Endothelial cell of umbilical vein (primary cell): Measurements from ENCODE around the gene ITGA1.
A peak's percentile ranks its signal among the peaks of the same experiment; 100 is the strongest.

Experiments used
- EZH2 ChIP-seq: IDR thresholded peaks from 2 replicates; pipeline ENCODE4 v1.6.1; 2012; ENCODE audit warnings: borderline replicate concordance, low read depth, mild to moderate bottlenecking, moderate library complexity, low read length, inconsistent platforms; ENCODE audit not compliant: severe bottlenecking
- MYC ChIP-seq: IDR thresholded peaks from one replicate; pipeline ENCODE4 v1.6.1; 2011; ENCODE audit warnings: mild to moderate bottlenecking, low read depth, low read length
- POLR2A ChIP-seq: IDR thresholded peaks from 2 replicates; pipeline ENCODE4 v1.6.1; 2012; ENCODE audit warnings: low read depth, mild to moderate bottlenecking, control low read depth, low read length
- POLR2AphosphoS5 ChIP-seq: IDR thresholded peaks from 2 replicates; pipeline ENCODE4 v1.6.1; 2012; ENCODE audit warnings: low read depth, mild to moderate bottlenecking, control low read depth, low read length, moderate library complexity; ENCODE audit not compliant: insufficient read depth
- TF ChIP-seq, protein P1 (sequence below), 2 donors: IDR thresholded peaks; 1 replicate in 1 of 2; 2 replicates in 1 of 2; pipeline ENCODE4 v1.5.1; 2011; ENCODE audit warnings: low read length in 2 of 2, mild to moderate bottlenecking in 2 of 2, moderate library complexity in 2 of 2, control low read depth in 1 of 2, inconsistent platforms in 1 of 2, low read depth in 1 of 2; ENCODE audit not compliant: insufficient read depth in 1 of 2; ENCODE audit errors: extremely low read depth in 1 of 2
- TF ChIP-seq, protein P2 (sequence below): IDR thresholded peaks from 2 replicates; pipeline ENCODE4 v1.6.1; 2011; ENCODE audit not compliant: insufficient read depth, insufficient read length

GRCh38 chr5:52989025-52989780 is 201.5 kb downstream of the ITGA1 start, which contains the start of gene ITGA2:
- TF ChIP-seq, protein P1, sequence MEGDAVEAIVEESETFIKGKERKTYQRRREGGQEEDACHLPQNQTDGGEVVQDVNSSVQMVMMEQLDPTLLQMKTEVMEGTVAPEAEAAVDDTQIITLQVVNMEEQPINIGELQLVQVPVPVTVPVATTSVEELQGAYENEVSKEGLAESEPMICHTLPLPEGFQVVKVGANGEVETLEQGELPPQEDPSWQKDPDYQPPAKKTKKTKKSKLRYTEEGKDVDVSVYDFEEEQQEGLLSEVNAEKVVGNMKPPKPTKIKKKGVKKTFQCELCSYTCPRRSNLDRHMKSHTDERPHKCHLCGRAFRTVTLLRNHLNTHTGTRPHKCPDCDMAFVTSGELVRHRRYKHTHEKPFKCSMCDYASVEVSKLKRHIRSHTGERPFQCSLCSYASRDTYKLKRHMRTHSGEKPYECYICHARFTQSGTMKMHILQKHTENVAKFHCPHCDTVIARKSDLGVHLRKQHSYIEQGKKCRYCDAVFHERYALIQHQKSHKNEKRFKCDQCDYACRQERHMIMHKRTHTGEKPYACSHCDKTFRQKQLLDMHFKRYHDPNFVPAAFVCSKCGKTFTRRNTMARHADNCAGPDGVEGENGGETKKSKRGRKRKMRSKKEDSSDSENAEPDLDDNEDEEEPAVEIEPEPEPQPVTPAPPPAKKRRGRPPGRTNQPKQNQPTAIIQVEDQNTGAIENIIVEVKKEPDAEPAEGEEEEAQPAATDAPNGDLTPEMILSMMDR (IDR thresholded peaks at IDR 0.05; ENCODE audit: extremely low read depth in 1 of 2, insufficient read depth in 1 of 2, low read depth in 1 of 2, low read length in 2 of 2), result peak in 1 of 2 donors; percentile 4
- TF ChIP-seq POLR2AphosphoS5 (peak; percentile 65), POLR2A (peak; percentile 69), MYC (no peak), EZH2 (no peak)
- TF ChIP-seq, protein P2, sequence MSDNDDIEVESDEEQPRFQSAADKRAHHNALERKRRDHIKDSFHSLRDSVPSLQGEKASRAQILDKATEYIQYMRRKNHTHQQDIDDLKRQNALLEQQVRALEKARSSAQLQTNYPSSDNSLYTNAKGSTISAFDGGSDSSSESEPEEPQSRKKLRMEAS, result no peak
